CD14-positive monocyte (primary cell): ENCODE data around the gene GAP43. TPM values are rescaled to one million over a fixed set of nuclear protein-coding genes. Genes with fewer than 3 reads are reported as not detected.

Experiments
- DNase-seq, 3 donors: peaks; one replicate each; pipeline ENCODE4 v3.0.0-alpha.2; 2011 to 2022
- H2AFZ ChIP-seq: 2 replicates; pipeline ENCODE4 v1.6.0; 2012; ENCODE audit warnings: mild to moderate bottlenecking, low read depth, low read length, inconsistent platforms; ENCODE audit not compliant: insufficient read depth, poor library complexity, severe bottlenecking
- H3K27ac ChIP-seq, 2 donors: 1 replicate in 1 of 2; 2 replicates in 1 of 2; pipeline ENCODE4 v1.5.1; 2012 to 2013; ENCODE audit warnings: low read length in 2 of 2, control low read depth in 1 of 2, inconsistent platforms in 1 of 2, low read depth in 1 of 2, mild to moderate bottlenecking in 1 of 2
- H3K27me3 ChIP-seq, 2 donors: one replicate each; pipeline versions ENCODE4 v1.6.0 to v1.6.1; 2011 to 2013; ENCODE audit warnings: low read length in 2 of 2; ENCODE audit not compliant: control insufficient read depth in 2 of 2, insufficient read depth in 2 of 2
- H3K36me3 ChIP-seq, 2 donors: replicated peaks in 1 of 2; 1 replicate in 1 of 2; 2 replicates in 1 of 2; pipeline versions ENCODE4 v1.5.1 to v1.6.1; 2012 to 2013; ENCODE audit warnings: low read length in 2 of 2, control low read depth in 1 of 2, inconsistent platforms in 1 of 2, mild to moderate bottlenecking in 1 of 2; ENCODE audit not compliant: insufficient read depth in 2 of 2, control insufficient read depth in 1 of 2
- H3K4me1 ChIP-seq, 2 donors: 1 replicate in 1 of 2; 2 replicates in 1 of 2; pipeline versions ENCODE4 v1.5.1 to v1.6.1; 2012 to 2013; ENCODE audit warnings: low read length in 2 of 2, control low read depth in 1 of 2, inconsistent platforms in 1 of 2, mild to moderate bottlenecking in 1 of 2, moderate library complexity in 1 of 2; ENCODE audit not compliant: insufficient read depth in 2 of 2, control insufficient read depth in 1 of 2
- H3K4me2 ChIP-seq: replicated peaks from 2 replicates; pipeline ENCODE3; 2012; ENCODE audit warnings: low read length, moderate library complexity, mild to moderate bottlenecking; ENCODE audit not compliant: poor library complexity, severe bottlenecking; ENCODE audit errors: extremely low read depth
- H3K4me3 ChIP-seq, 3 experiments: fragments of 200-600 bp in 1 of 3; sonication (generic) in 1 of 3; replicated peaks in 1 of 3; 1 replicate in 2 of 3; 2 replicates in 1 of 3; pipeline ENCODE4 v1.5.1; 2011 to 2013; ENCODE audit warnings: low read length in 3 of 3, mild to moderate bottlenecking in 3 of 3, control low read depth in 2 of 3, low read depth in 2 of 3, inconsistent platforms in 1 of 3, moderate library complexity in 1 of 3
- H3K79me2 ChIP-seq: 2 replicates; pipeline ENCODE4 v1.6.0; 2012; ENCODE audit warnings: mild to moderate bottlenecking, control low read depth, inconsistent platforms, low read length, moderate library complexity; ENCODE audit not compliant: insufficient read depth
- H3K9ac ChIP-seq: 2 replicates; pipeline ENCODE4 v1.6.0; 2017; ENCODE audit warnings: low read length, mild to moderate bottlenecking; ENCODE audit not compliant: insufficient read depth, poor library complexity, severe bottlenecking
- H3K9me3 ChIP-seq, 2 donors: replicated peaks in 1 of 2; 1 replicate in 1 of 2; 2 replicates in 1 of 2; pipeline versions ENCODE4 v1.5.1 to v1.6.1; 2012 to 2013; ENCODE audit warnings: low read length in 2 of 2, control low read depth in 1 of 2; ENCODE audit not compliant: control insufficient read depth in 1 of 2, insufficient read depth in 1 of 2
- H4K20me1 ChIP-seq: 2 replicates; pipeline ENCODE4 v1.6.0; 2012; ENCODE audit warnings: mild to moderate bottlenecking, low read length, control low read depth, moderate library complexity; ENCODE audit not compliant: insufficient read depth
- H3K27ac Mint-ChIP-seq, 7 donors: one replicate each; pipeline ENCODE4 v1.8.0; 2020; ENCODE audit warnings: mild to moderate bottlenecking in 7 of 7, mixed read lengths in 7 of 7, moderate library complexity in 6 of 7, inconsistent platforms in 2 of 7
- H3K27me3 Mint-ChIP-seq, 3 donors: one replicate each; pipeline ENCODE4 v1.8.0; 2021 to 2022; ENCODE audit warnings: low read depth in 3 of 3, mild to moderate bottlenecking in 3 of 3, mixed read lengths in 3 of 3, moderate library complexity in 3 of 3, inconsistent platforms in 1 of 3
- H3K36me3 Mint-ChIP-seq, 2 donors: one replicate each; pipeline ENCODE4 v1.8.0; 2020; ENCODE audit warnings: mixed read lengths in 2 of 2, inconsistent platforms in 1 of 2, mild to moderate bottlenecking in 1 of 2
- H3K4me1 Mint-ChIP-seq: one replicate; pipeline ENCODE4 v1.8.0; 2020; ENCODE audit warnings: mild to moderate bottlenecking, mixed read lengths
- H3K4me3 Mint-ChIP-seq, 2 donors: one replicate each; pipeline ENCODE4 v1.8.0; 2020; ENCODE audit warnings: mild to moderate bottlenecking in 2 of 2, mixed read lengths in 2 of 2, moderate library complexity in 1 of 2
- H3K9me3 Mint-ChIP-seq, 7 donors: one replicate each; pipeline ENCODE4 v1.8.0; 2020 to 2022; ENCODE audit warnings: mixed read lengths in 7 of 7, mild to moderate bottlenecking in 6 of 7, moderate library complexity in 6 of 7, inconsistent platforms in 2 of 7
- WGBS: methylation state at CpG from one replicate; pipeline ENCODE4 v1.1.5; 2013; ENCODE audit warnings: missing lambda C conversion rate; ENCODE audit not compliant: insufficient coverage; 5-methylcytosine and 5-hydroxymethylcytosine counted together
- intact Hi-C, 2 donors: fragments of 100-400 bp; cut with micrococcal nuclease; formaldehyde crosslinking; loops; one replicate each; pipeline versions ENCODE4 v1.15.0 to v1.15.1; 2023
- polyA plus RNA-seq, 3 donors: library from polyadenylated mRNA; depleted of rRNA in 1 of 3; unstranded in 2 of 3; stranded (reverse) in 1 of 3; fragments of 300-500 nt in 2 of 3; fragments of >200 nt in 1 of 3; fragmentation: Illumina TruSeq in 2 of 3; gene quantifications; 1 replicate in 2 of 3; 2 replicates in 1 of 3; pipeline ENCODE4 v1.2.3, GENCODE V29; 2012 to 2021
- TF ChIP-seq, protein P1 (sequence below): fragments of 200-600 bp; IDR thresholded peaks from one replicate; pipeline ENCODE4 v1.8.0; 2022; ENCODE audit warnings: antibody characterized with exemption, mild to moderate bottlenecking

The GAP43 gene
- polyA plus RNA-seq, 3 donors: not detected

DNA sequence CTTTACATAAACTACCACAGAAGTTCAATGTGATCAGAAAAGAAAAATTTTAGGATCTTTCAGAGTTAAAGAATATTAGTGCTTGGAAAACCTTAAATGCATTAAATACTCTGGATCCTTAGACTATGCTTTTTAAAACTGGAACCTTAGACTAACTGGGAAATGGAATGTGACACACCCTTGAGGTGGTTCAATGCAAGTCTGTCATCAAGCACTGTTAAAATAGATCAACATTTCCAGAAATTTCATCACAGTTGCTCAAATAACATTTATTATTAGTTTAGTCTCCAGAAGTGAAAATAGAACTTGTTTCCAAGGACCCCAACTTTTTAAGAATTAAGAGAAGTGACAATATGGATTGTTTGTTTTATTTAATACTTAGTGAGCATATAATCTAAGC lies 71.8 kb downstream of the GAP43 start:
- Histone ChIP-seq H3K27me3 (no peaks in the 10 kb centered on the region), H3K27ac (no peak overlapping the region), H3K4me2 (no peak overlapping the region), H3K9ac (no peak overlapping the region), H3K36me3 (no peaks in the 10 kb centered on the region), H3K79me2 (no peaks in the 10 kb centered on the region), H4K20me1 (no peaks in the 10 kb centered on the region), H3K9me3 (no peaks in the 10 kb centered on the region), H2AFZ (no peak overlapping the region), H3K4me1 (no peaks in the 10 kb centered on the region), H3K4me3 (no peak overlapping the region)
- Mint-ChIP-seq H3K4me3 (no peak overlapping the region), H3K36me3 (no peaks in the 10 kb centered on the region), H3K27ac (no peak overlapping the region), H3K9me3 (no peaks in the 10 kb centered on the region), H3K4me1 (no peaks in the 10 kb centered on the region), H3K27me3 (peaks cover 3 to 4% (median 4%) of the 10 kb centered on the region in 3 donors)
- TF ChIP-seq, protein P1, sequence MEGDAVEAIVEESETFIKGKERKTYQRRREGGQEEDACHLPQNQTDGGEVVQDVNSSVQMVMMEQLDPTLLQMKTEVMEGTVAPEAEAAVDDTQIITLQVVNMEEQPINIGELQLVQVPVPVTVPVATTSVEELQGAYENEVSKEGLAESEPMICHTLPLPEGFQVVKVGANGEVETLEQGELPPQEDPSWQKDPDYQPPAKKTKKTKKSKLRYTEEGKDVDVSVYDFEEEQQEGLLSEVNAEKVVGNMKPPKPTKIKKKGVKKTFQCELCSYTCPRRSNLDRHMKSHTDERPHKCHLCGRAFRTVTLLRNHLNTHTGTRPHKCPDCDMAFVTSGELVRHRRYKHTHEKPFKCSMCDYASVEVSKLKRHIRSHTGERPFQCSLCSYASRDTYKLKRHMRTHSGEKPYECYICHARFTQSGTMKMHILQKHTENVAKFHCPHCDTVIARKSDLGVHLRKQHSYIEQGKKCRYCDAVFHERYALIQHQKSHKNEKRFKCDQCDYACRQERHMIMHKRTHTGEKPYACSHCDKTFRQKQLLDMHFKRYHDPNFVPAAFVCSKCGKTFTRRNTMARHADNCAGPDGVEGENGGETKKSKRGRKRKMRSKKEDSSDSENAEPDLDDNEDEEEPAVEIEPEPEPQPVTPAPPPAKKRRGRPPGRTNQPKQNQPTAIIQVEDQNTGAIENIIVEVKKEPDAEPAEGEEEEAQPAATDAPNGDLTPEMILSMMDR: no peak
- no peak for DNase-seq
- intact Hi-C loops: no loop called here

DNA sequence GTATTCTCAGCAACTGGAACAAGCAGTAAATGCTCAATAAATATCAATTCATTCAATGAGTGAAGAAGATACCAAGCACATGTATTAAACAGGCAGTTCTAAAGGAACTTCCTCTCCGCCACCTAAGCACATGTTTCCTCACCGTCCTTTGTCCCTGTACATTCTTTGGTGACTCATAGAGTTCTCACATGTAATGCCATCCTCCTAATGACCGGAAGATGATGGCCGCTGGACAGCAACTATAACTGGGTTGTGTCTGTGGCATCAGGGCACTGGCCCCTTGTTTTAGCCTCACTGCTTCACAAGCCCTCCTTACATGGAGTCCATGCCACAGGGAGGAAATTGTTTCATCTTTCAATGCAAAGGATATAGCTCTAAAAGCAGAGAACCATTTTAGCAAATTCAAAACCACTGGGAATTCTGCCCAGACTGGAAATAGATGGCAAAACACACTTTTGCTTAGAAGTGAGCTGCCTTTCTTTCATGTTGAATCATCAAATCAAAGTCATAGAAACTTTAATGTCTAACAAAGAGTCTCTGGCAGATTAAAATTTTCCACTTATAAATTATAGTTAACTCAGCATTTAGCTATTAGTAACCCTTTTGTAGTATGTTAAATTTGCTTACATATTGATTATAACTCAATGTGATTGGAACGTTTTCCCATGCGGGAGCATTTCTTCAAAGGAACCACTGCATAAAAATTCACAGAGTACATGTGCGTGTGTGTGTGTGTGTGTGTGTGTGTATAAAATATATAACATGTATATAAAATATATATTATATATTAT lies 74.1 kb downstream of the GAP43 start:
- H3K4me2 ChIP-seq: no peak overlapping the region
- no peaks in the 10 kb centered on the region for H3K36me3 Mint-ChIP-seq
- no peaks in the 10 kb centered on the region for H3K9me3 Mint-ChIP-seq
- 100% methylated on average over 2 of the region's 7 CpGs for WGBS
- H4K20me1 ChIP-seq: no peaks in the 10 kb centered on the region
- peaks cover 3 to 4% (median 4%) of the 10 kb centered on the region in 3 donors for H3K27me3 Mint-ChIP-seq
- H3K27me3 ChIP-seq: no peaks in the 10 kb centered on the region
- H3K27ac ChIP-seq: no peak overlapping the region
- no peak overlapping the region for H3K4me3 Mint-ChIP-seq
- no peak overlapping the region for H2AFZ ChIP-seq
- TF ChIP-seq, protein P1: no peak
- no peak overlapping the region for H3K9ac ChIP-seq
- H3K79me2 ChIP-seq: no peaks in the 10 kb centered on the region
- no peak overlapping the region for H3K27ac Mint-ChIP-seq
- H3K4me1 Mint-ChIP-seq: no peaks in the 10 kb centered on the region
- no peaks in the 10 kb centered on the region for H3K36me3 ChIP-seq
- no peak overlapping the region for H3K4me3 ChIP-seq
- no peaks in the 10 kb centered on the region for H3K4me1 ChIP-seq
- intact Hi-C loops: no loop called here
- DNase-seq: no peak
- H3K9me3 ChIP-seq: no peaks in the 10 kb centered on the region
